HG03460 (cell line): ENCODE results near the gene SQSTM1.

Experiments
- ATAC-seq: cut with Tn5 transposase; IDR thresholded peaks from one replicate; pipeline ENCODE4 v1.9.1; 2021; ENCODE audit not compliant: unreplicated experiment

SQSTM1 gene

GRCh38 chr5:179794575-179794974 lies 26.1 kb upstream of the SQSTM1 start:
- no peak for ATAC-seq

DNA sequence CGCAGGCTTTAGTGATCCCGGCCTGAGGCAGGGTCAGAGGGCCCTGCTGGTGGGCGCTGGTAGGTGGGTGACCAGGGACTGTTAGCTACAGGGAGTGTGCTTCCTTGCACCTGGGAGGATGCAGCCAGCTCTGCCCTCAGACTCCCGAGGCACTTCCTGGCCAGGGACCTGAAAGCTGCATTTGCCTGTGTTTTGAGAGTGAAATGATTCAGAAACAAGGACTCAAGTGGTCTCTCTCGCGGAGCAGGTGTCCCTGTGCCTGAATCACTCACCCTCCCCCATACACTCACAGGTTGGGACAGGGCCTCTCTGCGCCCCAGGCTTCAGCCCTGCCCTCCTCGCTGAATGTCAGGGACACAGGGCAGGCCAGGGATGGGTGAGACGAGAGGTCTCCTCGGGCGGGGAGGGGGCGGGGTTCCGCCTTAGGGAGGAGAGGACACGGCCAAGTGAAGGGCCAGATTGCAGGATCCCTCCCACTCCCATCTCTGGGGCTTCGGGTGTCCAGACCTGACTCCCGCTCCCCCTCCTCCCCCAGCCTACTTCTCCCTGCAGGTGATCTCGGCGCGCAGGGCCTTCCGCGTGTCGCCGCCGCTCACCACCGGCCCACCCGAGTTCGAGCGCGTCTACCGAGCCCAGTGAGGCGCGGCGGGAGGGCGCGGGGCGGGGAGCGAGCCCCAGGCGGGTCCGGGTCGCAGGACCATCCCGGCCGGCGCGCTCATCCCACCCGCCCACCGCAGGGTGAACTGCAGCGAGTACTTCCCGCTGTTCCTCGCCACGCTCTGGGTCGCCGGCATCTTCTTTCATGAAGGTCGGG lies 25.4 kb upstream of the SQSTM1 start:
- ATAC-seq: no peak

DNA sequence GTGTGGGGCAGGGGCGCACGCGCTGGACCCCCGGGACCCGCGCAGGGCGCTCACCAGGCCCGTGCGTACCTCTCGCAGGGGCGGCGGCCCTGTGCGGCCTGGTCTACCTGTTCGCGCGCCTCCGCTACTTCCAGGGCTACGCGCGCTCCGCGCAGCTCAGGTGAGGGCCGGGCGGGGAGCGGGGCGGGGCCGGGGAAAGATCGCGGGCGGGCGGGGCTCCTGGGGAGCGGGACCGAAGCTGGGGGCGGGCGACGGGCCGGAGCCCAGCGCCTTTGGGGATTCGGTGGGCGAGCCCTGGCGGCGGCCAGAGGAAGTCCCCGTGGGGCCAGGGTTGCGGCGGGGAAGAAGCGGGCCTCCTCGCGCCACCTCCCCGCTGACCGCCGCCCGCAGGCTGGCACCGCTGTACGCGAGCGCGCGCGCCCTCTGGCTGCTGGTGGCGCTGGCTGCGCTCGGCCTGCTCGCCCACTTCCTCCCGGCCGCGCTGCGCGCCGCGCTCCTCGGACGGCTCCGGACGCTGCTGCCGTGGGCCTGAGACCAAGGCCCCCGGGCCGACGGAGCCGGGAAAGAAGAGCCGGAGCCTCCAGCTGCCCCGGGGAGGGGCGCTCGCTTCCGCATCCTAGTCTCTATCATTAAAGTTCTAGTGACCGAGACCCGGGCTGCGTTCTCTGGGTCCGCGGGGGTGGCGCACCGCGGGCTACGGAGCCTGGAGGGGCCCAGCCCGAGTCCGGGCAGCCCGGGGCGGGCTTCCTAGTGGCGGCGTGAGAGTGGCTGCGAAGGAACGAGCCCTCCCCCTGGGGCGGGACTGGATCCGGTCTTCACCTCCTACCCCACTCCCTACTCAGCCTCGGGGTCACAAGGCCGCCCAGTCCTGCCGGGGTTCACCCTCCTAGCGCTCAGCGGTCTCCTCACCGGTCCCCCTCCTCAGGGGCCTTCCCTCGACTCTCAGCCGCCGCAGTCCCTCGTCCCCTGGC lies 24.6 kb upstream of the SQSTM1 start:
- ATAC-seq: peak; percentile 58

DNA sequence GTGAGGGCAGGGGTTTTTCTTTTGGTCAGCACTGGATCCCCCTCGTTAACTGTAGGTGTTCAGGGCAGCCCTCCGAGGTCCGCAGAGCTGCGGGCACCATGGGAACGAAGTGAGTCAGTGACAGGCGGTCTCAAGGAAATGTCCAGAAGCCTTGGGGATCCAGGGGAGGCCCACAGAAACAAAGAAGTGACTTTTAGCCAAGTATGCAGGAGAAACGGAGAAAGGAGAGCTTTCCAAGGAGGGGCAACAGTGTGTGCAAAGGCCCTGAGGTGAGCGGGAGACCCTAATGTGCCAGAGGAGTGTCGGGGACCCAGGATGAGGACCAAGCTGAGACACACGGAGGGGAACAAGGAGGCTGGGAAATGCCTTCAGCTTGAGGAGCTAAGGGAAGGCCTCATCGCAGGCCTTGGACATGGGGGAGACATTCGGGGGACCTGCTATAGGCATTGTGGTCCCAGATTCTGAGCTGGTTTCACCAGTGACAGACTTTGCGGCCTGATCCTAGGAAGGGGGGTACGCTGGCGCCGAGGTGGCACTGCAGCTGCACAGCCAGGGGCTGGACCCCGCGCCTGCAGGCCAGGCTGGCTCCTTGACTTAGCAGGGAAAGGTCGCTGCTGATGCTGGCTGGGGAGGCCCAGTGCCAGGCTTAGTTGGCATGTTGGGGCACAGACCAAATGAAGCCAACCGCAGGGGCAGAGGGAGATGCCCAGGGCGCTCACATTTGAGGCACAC lies 23.7 kb upstream of the SQSTM1 start:
- ATAC-seq: no peak

GRCh38 chr5:179797741-179798140 lies 23.0 kb upstream of the SQSTM1 start:
- no peak for ATAC-seq

DNA sequence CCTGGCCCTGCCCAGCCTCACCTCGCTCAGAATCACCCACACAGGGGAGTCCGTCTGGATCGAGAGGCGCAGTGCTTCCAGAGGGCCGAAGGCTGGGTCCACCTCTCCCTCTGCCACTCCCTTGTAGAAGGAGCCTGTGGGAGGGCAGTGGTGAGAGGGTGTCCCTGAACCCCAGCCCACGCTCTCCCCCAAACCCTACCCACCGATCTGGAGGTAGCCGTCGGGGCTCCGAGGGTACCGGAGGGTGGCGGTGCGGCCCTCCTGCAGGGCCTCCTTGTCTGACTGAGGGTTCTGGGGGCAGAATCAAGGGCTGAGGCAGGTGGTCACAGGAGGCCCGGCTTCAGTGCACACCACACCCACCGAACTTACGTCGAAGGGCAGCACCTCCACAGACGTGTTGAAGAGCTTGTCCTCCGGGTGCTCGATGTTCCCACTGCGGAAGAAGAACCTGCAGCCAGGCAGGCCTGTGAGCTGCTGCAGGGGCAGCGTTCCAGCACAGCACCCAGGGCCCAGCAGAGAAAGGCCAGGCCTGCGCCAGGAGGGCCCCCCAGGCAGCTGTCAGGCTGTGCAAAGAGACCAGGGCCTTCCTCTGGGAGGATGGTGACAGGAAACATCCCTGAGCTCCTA lies 22.4 kb upstream of the SQSTM1 start:
- no peak for ATAC-seq

- ATAC-seq: no peak
These were observed 21.7 kb upstream of the SQSTM1 start for GRCh38 chr5:179798771-179799643.

- no peak for ATAC-seq
These were observed 21.1 kb upstream of the SQSTM1 start for GRCh38 chr5:179799644-179799973.

GRCh38 chr5:179800071-179800695 lies 20.5 kb upstream of the SQSTM1 start:
- ATAC-seq: no peak

- ATAC-seq: no peak
These were observed 20.0 kb upstream of the SQSTM1 start for GRCh38 chr5:179800696-179801201.

GRCh38 chr5:179801304-179802206 lies 19.1 kb upstream of the SQSTM1 start:
- peak; percentile 41 for ATAC-seq

GRCh38 chr5:179802207-179802883 lies 18.4 kb upstream of the SQSTM1 start:
- no peak for ATAC-seq

GRCh38 chr5:179802950-179803562 lies 17.6 kb upstream of the SQSTM1 start:
- ATAC-seq: no peak

DNA sequence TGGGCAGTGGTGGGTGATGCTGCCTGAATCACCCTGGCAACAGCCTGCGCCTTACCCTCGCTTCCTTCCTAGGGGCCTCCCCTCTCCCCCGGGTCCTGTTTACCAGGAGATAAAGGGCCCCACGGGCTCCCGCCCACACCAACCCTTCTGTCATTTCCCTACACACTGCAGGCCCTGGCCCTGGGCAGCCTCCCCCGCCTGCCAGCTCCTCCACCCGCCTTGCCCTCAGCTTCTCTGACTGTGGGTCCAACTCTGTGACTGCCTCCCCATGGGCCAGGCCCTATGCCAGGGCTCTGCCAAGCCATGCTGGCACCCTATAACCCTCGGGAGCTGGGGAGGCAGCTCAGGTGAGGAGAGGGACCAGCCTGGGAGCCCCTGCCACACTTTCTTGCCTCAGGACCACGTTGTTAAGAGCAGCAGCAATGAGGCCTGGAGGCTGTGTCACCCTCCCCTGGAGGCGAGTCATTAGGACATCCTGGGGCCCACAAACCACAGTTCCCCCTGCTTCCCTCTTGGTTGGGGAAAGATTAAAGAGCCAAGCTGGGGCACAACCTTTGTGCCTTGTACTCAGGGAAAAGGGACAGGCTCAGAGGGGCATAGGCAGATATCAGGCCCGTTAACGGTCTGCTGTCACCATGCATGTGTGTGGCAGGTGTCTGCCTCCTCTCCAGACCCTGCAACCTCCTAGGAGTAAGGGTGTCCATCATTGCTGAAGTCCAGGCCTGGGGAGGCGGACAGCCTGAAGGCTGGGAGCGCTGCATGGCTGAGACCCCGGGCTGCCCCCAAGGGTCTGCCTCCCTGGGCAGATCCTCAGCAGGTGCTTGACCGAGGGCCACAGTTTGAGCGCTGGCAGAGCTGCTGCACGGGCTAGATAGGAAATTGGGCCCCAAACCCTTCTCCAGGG lies 16.8 kb upstream of the SQSTM1 start:
- no peak for ATAC-seq

- ATAC-seq: no peak
These were observed 16.2 kb upstream of the SQSTM1 start for GRCh38 chr5:179804555-179804947.

DNA sequence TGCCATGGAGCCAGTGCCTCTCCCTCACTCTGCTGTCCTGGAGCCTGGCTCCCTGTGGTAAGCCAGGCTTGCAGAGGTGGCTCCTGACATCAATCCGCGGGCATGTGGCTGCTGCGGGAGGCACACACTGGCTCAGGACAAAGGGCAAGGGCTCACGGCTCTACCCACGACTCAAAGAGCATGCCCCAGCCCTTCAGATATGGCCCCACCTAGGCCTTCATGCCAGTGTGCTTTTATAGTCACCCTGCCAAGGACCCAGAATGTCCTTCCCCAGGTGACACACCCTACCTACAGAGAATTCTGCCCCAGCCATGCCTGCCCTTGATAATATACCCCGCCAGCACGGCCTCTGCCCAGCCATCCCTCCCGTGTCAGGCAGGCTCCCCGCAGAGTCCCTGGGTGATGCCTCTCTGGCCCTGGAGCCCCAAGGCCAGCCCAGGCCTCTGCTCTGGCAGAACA lies 15.6 kb upstream of the SQSTM1 start:
- ATAC-seq: no peak
